WTC11 (cell line): Measurements from ENCODE around the gene NPLOC4. TPM values are rescaled to one million over a fixed set of nuclear protein-coding genes. Genes with fewer than 3 reads are reported as not detected.
A peak's percentile ranks its signal among the peaks of the same experiment; 100 is the strongest.

ENCODE experiments used
- ATAC-seq: fragments of 200-7000 bp; cut with Tn5 transposase; 2 replicates; pipeline ENCODE4 v1.10.0; 2021; ENCODE audit warnings: mild to moderate bottlenecking, moderate library complexity
- CTCF ChIA-PET: fragments of 300-600 bp; sonication (Branson Sonifier 250); formaldehyde crosslinking; loops from one replicate; lab custom pipeline; 2021; ENCODE audit warnings: antibody characterized with exemption; lab: Charles Lee
- POLR2A ChIA-PET: fragments of 350-600 bp; sonication (Branson Sonifier 250); formaldehyde crosslinking; loops from one replicate; lab custom pipeline; 2021; ENCODE audit warnings: antibody characterized with exemption; lab: Charles Lee
- DNase-seq: peaks from one replicate; pipeline ENCODE4 v3.0.0; 2021; ENCODE audit warnings: low spot score
- H3K27ac Mint-ChIP-seq: 2 replicates; pipeline ENCODE4 v1.8.0; 2021; ENCODE audit warnings: mixed read lengths
- H3K27me3 Mint-ChIP-seq: 2 replicates; pipeline ENCODE4 v1.8.0; 2021; ENCODE audit warnings: low read depth, mild to moderate bottlenecking, moderate library complexity, mixed read lengths
- H3K36me3 Mint-ChIP-seq: 2 replicates; pipeline ENCODE4 v1.8.0; 2021; ENCODE audit warnings: mixed read lengths
- H3K4me1 Mint-ChIP-seq: 2 replicates; pipeline ENCODE4 v1.8.0; 2022; ENCODE audit warnings: mixed read lengths
- H3K4me3 Mint-ChIP-seq: 2 replicates; pipeline ENCODE4 v1.8.0; 2021; ENCODE audit warnings: mild to moderate bottlenecking, moderate library complexity, mixed read lengths
- H3K9me3 Mint-ChIP-seq: 2 replicates; pipeline ENCODE4 v1.8.0; 2021; ENCODE audit warnings: mixed read lengths
- ARID4B ChIP-seq: sonication (generic); formaldehyde crosslinking; IDR thresholded peaks from 2 replicates; pipeline ENCODE4 v1.8.0; 2023; ENCODE audit warnings: missing genetic modification reagents, mild to moderate bottlenecking, borderline replicate concordance
- ATF1 ChIP-seq: sonication (generic); formaldehyde crosslinking; IDR thresholded peaks from 2 replicates; pipeline ENCODE4 v1.8.1; 2023; ENCODE audit warnings: mild to moderate bottlenecking, moderate library complexity, missing genetic modification reagents
- CTCF ChIP-seq: fragments of 200-600 bp; IDR thresholded peaks from 2 replicates; pipeline ENCODE4 v1.8.0; 2022; ENCODE audit warnings: antibody characterized with exemption
- FOXP1 ChIP-seq: sonication (generic); formaldehyde crosslinking; IDR thresholded peaks from 2 replicates; pipeline ENCODE4 v1.8.0; 2022; ENCODE audit warnings: missing genetic modification reagents, mild to moderate bottlenecking, moderate library complexity, borderline replicate concordance
- GABPB1 ChIP-seq: sonication (generic); formaldehyde crosslinking; IDR thresholded peaks from 2 replicates; pipeline ENCODE4 v1.8.1; 2023; ENCODE audit warnings: mild to moderate bottlenecking, missing genetic modification reagents
- HMGA2 ChIP-seq: fragments of 250-450 bp; sonication (Bioruptor Pico); IDR thresholded peaks from 2 replicates; pipeline ENCODE4 v1.4.0; 2021; ENCODE audit warnings: mild to moderate bottlenecking, moderate library complexity
- JAZF1 ChIP-seq: fragments of 250-450 bp; sonication (Bioruptor Pico); IDR thresholded peaks from 2 replicates; pipeline ENCODE4 v1.9.0; 2021; ENCODE audit warnings: moderate library complexity, mild to moderate bottlenecking, inconsistent platforms
- JUN ChIP-seq: sonication (generic); formaldehyde crosslinking; IDR thresholded peaks from 2 replicates; pipeline ENCODE4 v1.8.0; 2023; ENCODE audit warnings: mild to moderate bottlenecking, missing genetic modification reagents
- MYBL2 ChIP-seq: sonication (generic); formaldehyde crosslinking; IDR thresholded peaks from 2 replicates; pipeline ENCODE4 v1.8.1; 2023; ENCODE audit warnings: mild to moderate bottlenecking, moderate library complexity, missing genetic modification reagents
- ZNF121 ChIP-seq: sonication (generic); formaldehyde crosslinking; IDR thresholded peaks from 2 replicates; pipeline ENCODE4 v1.8.0; 2023; ENCODE audit warnings: missing genetic modification reagents
- ZNF263 ChIP-seq: sonication (generic); formaldehyde crosslinking; IDR thresholded peaks from 2 replicates; pipeline ENCODE4 v1.8.1; 2022; ENCODE audit warnings: low read depth, mild to moderate bottlenecking, moderate library complexity, missing genetic modification reagents
- ZNF425 ChIP-seq: fragments of 250-450 bp; sonication (Bioruptor Pico); conservative IDR thresholded peaks from 2 replicates; pipeline ENCODE4 v1.9.0; 2021; ENCODE audit warnings: mild to moderate bottlenecking
- ZSCAN18 ChIP-seq: fragments of 250-450 bp; sonication (Bioruptor Pico); IDR thresholded peaks from 2 replicates; pipeline ENCODE4 v2.1.2; 2022; ENCODE audit warnings: mild to moderate bottlenecking, moderate library complexity
- total RNA-seq: library from RNA; stranded (reverse); gene quantifications from 3 replicates; pipeline ENCODE4 v1.2.3, GENCODE V29; 2021
- TF ChIP-seq, protein P1 (sequence below): sonication (generic); formaldehyde crosslinking; conservative IDR thresholded peaks from 2 replicates; pipeline ENCODE4 v1.8.1; 2022; ENCODE audit warnings: mild to moderate bottlenecking, missing genetic modification reagents
- TF ChIP-seq, protein P2 (sequence below): sonication (generic); formaldehyde crosslinking; IDR thresholded peaks from 2 replicates; pipeline ENCODE4 v1.8.0; 2022; ENCODE audit warnings: missing genetic modification reagents
- TF ChIP-seq, protein P3 (sequence below): sonication (generic); formaldehyde crosslinking; IDR thresholded peaks from 2 replicates; pipeline ENCODE4 v1.8.1; 2022; ENCODE audit warnings: missing genetic modification reagents, borderline replicate concordance

NPLOC4 gene
- total RNA-seq, 1 experiment from 2014 or later, result 83.5 TPM

DNA sequence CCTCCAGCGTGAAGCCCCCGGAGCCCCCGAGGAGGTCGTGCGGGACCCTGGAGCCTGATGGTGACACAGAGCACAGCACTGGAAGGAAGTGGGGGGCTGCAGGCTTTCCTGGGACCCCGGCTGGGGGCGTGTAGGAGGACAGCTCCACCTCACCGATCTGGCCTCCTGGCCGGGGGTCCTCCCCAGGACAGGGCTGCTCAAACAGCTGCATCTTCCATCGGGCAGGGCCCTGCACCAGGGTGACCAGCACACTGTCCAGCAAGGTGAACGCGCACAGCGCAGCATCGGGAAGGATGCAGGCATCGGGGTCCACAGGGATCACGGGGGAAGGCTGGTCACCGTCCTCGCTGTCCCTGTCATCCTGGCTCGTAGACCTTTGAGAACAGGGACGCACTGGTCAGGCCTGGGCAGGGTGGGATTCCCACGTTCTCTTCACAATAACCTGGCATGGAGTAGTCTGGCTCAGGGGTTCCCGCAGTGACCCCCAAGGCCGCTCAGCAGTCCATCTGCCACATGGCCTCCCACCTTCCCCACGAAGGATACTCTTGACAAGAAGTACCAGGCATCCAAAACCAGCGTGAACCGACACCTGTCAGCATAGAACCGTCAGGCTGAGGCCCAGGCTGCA, 86.0 kb downstream of the NPLOC4 start (continued):
- TF ChIP-seq ZSCAN18 (CRISPR knock-in tag) (no peak), MYBL2 (CRISPR knock-in tag) (no peak), CTCF (no peak), ZNF263 (CRISPR knock-in tag) (no peak), GABPB1 (CRISPR knock-in tag) (no peak), JAZF1 (no peak)

GRCh38 chr17:81550285-81550684, 86.6 kb downstream of the NPLOC4 start:
- Mint-ChIP-seq H3K27ac (no peak overlapping the region), H3K4me3 (peak overlapping the region; percentile 88), H3K27me3 (no peaks in the 10 kb centered on the region), H3K36me3 (peaks cover 21% of the 10 kb centered on the region), H3K9me3 (no peaks in the 10 kb centered on the region), H3K4me1 (peaks cover 20% of the 10 kb centered on the region)
- ChIA-PET POLR2A (no interaction called here), CTCF (no interaction called here)
- no peak for ATAC-seq
- TF ChIP-seq, protein P1, sequence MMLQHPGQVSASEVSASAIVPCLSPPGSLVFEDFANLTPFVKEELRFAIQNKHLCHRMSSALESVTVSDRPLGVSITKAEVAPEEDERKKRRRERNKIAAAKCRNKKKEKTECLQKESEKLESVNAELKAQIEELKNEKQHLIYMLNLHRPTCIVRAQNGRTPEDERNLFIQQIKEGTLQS (CRISPR knock-in tag), result no peak
- no peak for TF ChIP-seq ARID4B (CRISPR knock-in tag)
- TF ChIP-seq ATF1, result no peak
- TF ChIP-seq ZNF425 (CRISPR knock-in tag), result no peak
- no peak for TF ChIP-seq ZNF121 (CRISPR knock-in tag)
- TF ChIP-seq, protein P2, sequence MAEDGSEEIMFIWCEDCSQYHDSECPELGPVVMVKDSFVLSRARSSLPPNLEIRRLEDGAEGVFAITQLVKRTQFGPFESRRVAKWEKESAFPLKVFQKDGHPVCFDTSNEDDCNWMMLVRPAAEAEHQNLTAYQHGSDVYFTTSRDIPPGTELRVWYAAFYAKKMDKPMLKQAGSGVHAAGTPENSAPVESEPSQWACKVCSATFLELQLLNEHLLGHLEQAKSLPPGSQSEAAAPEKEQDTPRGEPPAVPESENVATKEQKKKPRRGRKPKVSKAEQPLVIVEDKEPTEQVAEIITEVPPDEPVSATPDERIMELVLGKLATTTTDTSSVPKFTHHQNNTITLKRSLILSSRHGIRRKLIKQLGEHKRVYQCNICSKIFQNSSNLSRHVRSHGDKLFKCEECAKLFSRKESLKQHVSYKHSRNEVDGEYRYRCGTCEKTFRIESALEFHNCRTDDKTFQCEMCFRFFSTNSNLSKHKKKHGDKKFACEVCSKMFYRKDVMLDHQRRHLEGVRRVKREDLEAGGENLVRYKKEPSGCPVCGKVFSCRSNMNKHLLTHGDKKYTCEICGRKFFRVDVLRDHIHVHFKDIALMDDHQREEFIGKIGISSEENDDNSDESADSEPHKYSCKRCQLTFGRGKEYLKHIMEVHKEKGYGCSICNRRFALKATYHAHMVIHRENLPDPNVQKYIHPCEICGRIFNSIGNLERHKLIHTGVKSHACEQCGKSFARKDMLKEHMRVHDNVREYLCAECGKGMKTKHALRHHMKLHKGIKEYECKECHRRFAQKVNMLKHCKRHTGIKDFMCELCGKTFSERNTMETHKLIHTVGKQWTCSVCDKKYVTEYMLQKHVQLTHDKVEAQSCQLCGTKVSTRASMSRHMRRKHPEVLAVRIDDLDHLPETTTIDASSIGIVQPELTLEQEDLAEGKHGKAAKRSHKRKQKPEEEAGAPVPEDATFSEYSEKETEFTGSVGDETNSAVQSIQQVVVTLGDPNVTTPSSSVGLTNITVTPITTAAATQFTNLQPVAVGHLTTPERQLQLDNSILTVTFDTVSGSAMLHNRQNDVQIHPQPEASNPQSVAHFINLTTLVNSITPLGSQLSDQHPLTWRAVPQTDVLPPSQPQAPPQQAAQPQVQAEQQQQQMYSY (CRISPR knock-in tag), result no peak
- TF ChIP-seq HMGA2, result no peak
- TF ChIP-seq JUN (CRISPR knock-in tag), result no peak
- TF ChIP-seq ZNF263 (CRISPR knock-in tag), result no peak
- TF ChIP-seq FOXP1 (CRISPR knock-in tag), result no peak
- TF ChIP-seq, protein P3, sequence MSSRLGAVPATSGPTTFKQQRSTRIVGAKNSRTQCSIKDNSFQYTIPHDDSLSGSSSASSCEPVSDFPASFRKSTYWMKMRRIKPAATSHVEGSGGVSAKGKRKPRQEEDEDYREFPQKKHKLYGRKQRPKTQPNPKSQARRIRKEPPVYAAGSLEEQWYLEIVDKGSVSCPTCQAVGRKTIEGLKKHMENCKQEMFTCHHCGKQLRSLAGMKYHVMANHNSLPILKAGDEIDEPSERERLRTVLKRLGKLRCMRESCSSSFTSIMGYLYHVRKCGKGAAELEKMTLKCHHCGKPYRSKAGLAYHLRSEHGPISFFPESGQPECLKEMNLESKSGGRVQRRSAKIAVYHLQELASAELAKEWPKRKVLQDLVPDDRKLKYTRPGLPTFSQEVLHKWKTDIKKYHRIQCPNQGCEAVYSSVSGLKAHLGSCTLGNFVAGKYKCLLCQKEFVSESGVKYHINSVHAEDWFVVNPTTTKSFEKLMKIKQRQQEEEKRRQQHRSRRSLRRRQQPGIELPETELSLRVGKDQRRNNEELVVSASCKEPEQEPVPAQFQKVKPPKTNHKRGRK (CRISPR knock-in tag), result no peak
- no peak for DNase-seq
